Liver (tissue), 3 donors: ENCODE data around the gene IPMK.

Experiments
- ATF3 ChIP-seq: IDR thresholded peaks from 2 replicates; pipeline ENCODE4 v1.6.1; 2016; ENCODE audit warnings: antibody characterized with exemption
- CTCF ChIP-seq: fragments of 150-350 bp; IDR thresholded peaks from 2 replicates; pipeline ENCODE4 v1.5.1; 2017; ENCODE audit warnings: improper control_type of control experiment, low read depth, low read length; ENCODE audit not compliant: missing input control
- EGR1 ChIP-seq, 2 donors: IDR thresholded peaks; 2 replicates each; pipeline ENCODE4 v1.6.1; 2016 to 2018; ENCODE audit warnings: antibody characterized with exemption in 2 of 2, low read depth in 2 of 2
- GABPA ChIP-seq, 2 donors: IDR thresholded peaks in 1 of 2; conservative IDR thresholded peaks in 1 of 2; 2 replicates each; pipeline ENCODE4 v1.6.1; 2016; ENCODE audit warnings: antibody characterized with exemption in 2 of 2, mild to moderate bottlenecking in 1 of 2, moderate library complexity in 1 of 2
- HNF4G ChIP-seq: IDR thresholded peaks from 2 replicates; pipeline ENCODE4 v1.6.1; 2016; ENCODE audit warnings: antibody characterized with exemption
- JUND ChIP-seq, 2 donors: IDR thresholded peaks; 2 replicates each; pipeline ENCODE4 v1.6.1; 2016; ENCODE audit warnings: antibody characterized with exemption in 2 of 2
- MAX ChIP-seq: IDR thresholded peaks from 2 replicates; pipeline ENCODE4 v1.6.1; 2016; ENCODE audit warnings: antibody characterized with exemption
- RAD21 ChIP-seq, 2 donors: IDR thresholded peaks; 2 replicates each; pipeline ENCODE4 v1.6.1; 2016; ENCODE audit warnings: antibody characterized with exemption in 2 of 2, mild to moderate bottlenecking in 2 of 2
- REST ChIP-seq: IDR thresholded peaks from 2 replicates; pipeline ENCODE4 v1.6.1; 2016; ENCODE audit warnings: antibody characterized with exemption, mild to moderate bottlenecking
- TAF1 ChIP-seq: conservative IDR thresholded peaks from 2 replicates; pipeline ENCODE4 v1.6.1; 2016; ENCODE audit warnings: antibody characterized with exemption, mild to moderate bottlenecking
- YY1 ChIP-seq: IDR thresholded peaks from 2 replicates; pipeline ENCODE4 v1.6.1; 2016; ENCODE audit warnings: antibody characterized with exemption, mild to moderate bottlenecking
- donor health status: healthy.
- donor health status: healthy.

- no peak for TF ChIP-seq EGR1 (IDR thresholded peaks at IDR 0.05; ENCODE audit: low read depth in 2 of 2)
- TF ChIP-seq CTCF = no peak
- TF ChIP-seq GABPA (IDR thresholded peaks at IDR 0.05 in 1 of 2, conservative IDR thresholded peaks at IDR 0.05 in 1 of 2) = no peak
- TF ChIP-seq HNF4G = no peak
- TF ChIP-seq MAX = no peak
- no peak for TF ChIP-seq REST
- no peak for TF ChIP-seq RAD21 (IDR thresholded peaks at IDR 0.05)
- no peak for TF ChIP-seq TAF1
- TF ChIP-seq YY1 = no peak
- TF ChIP-seq ATF3 = no peak
- no peak for TF ChIP-seq JUND (IDR thresholded peaks at IDR 0.05)
Observed at GRCh38 chr10:58173391-58173790, 94.3 kb downstream of the IPMK start.
